HepG2 (cell line): Measurements from ENCODE around the gene MMP28. TPM values are rescaled to one million over a fixed set of nuclear protein-coding genes. Genes with fewer than 3 reads are reported as not detected.

Experiments used
- ATAC-seq: fragments of 200-7000 bp; cut with Tn5 transposase; 3 replicates; pipeline ENCODE4 v1.9.1; 2020; ENCODE audit warnings: mild to moderate bottlenecking, moderate library complexity
- BruUV-seq: library from RNA; stranded (reverse); fragments of 400-500 nt; replicated peaks from 2 replicates; lab custom pipeline; 2021; lab: Mats Ljungman, UMichigan
- CTCF ChIA-PET: fragments of 300-600 bp; formaldehyde crosslinking; extraction: SDS; loops from one replicate; lab custom pipeline; 2021; ENCODE audit warnings: low total read pairs, inconsistent platforms, low intra/inter-chr PET ratio; lab: Yijun Ruan, JAX
- POLR2A ChIA-PET: fragments of 350-600 bp; sonication (Branson Sonifier 250); formaldehyde crosslinking; loops from one replicate; lab custom pipeline; 2020; ENCODE audit warnings: antibody characterized with exemption, inconsistent platforms; lab: Yijun Ruan, JAX
- DNase-seq: peaks from one replicate; pipeline ENCODE4 v3.0.0-alpha.2; 2015; ENCODE audit warnings: low spot score
- FAIRE-seq: peaks from 3 replicates; lab custom pipeline; 2011; peaks lifted over from hg19 to GRCh38; lab: Jason Lieb, UNC
- H2AFZ ChIP-seq: one replicate; pipeline ENCODE4 v1.6.1; 2011; ENCODE audit warnings: low read length, inconsistent platforms
- H3K27ac ChIP-seq: fragments of 300-600 bp; 3 replicates; pipeline ENCODE4 v1.8.0; 2011; ENCODE audit warnings: mixed run types, mild to moderate bottlenecking, mixed read lengths, low read length, inconsistent platforms; ENCODE audit not compliant: insufficient read depth; ENCODE audit errors: extremely low read length
- H3K27me3 ChIP-seq, 2 experiments: fragments of 200-600 bp in 1 of 2; 2 replicates in 1 of 2; 3 replicates in 1 of 2; pipeline versions ENCODE4 v1.6.0 to v1.8.0; 2011; ENCODE audit warnings: low read length in 2 of 2, mild to moderate bottlenecking in 2 of 2, moderate library complexity in 2 of 2, inconsistent platforms in 1 of 2; ENCODE audit not compliant: insufficient read depth in 2 of 2, control insufficient read depth in 1 of 2
- H3K36me3 ChIP-seq, 2 experiments: fragments of 200-600 bp in 1 of 2; replicated peaks in 1 of 2; 2 replicates in 1 of 2; 3 replicates in 1 of 2; pipeline versions ENCODE4 v1.5.1 to v1.8.0; 2011; ENCODE audit warnings: low read length in 2 of 2, inconsistent platforms in 1 of 2; ENCODE audit not compliant: insufficient read depth in 2 of 2, control insufficient read depth in 1 of 2
- H3K4me1 ChIP-seq: 2 replicates; pipeline ENCODE4 v1.5.1; 2012; ENCODE audit warnings: low read length, inconsistent platforms; ENCODE audit not compliant: insufficient read depth
- H3K4me2 ChIP-seq: 2 replicates; pipeline ENCODE4 v1.6.0; 2011; ENCODE audit warnings: low read depth, low read length, inconsistent platforms
- H3K4me3 ChIP-seq, 3 experiments: fragments of 200-600 bp in 1 of 3; sonication (generic), shearing (Covaris generic) in 1 of 3; replicated peaks in 1 of 3; 2 replicates each; pipeline ENCODE4 v1.5.1; 2011 to 2016; ENCODE audit warnings: low read length in 3 of 3, inconsistent platforms in 2 of 3, low read depth in 2 of 3, mild to moderate bottlenecking in 2 of 3, control low read depth in 1 of 3, mixed read lengths in 1 of 3; ENCODE audit not compliant: insufficient read depth in 1 of 3
- H3K79me2 ChIP-seq: one replicate; pipeline ENCODE4 v1.6.1; 2011; ENCODE audit warnings: low read length, inconsistent platforms; ENCODE audit not compliant: insufficient read depth
- H3K9ac ChIP-seq: 2 replicates; pipeline ENCODE4 v1.6.0; 2011; ENCODE audit warnings: mild to moderate bottlenecking, low read depth, low read length, inconsistent platforms; ENCODE audit not compliant: insufficient read depth
- H3K9me3 ChIP-seq: 2 replicates; pipeline ENCODE4 v1.5.1; 2012; ENCODE audit warnings: mild to moderate bottlenecking, low read length
- H4K20me1 ChIP-seq: 2 replicates; pipeline ENCODE4 v1.6.0; 2011; ENCODE audit warnings: inconsistent platforms, mild to moderate bottlenecking, low read length, moderate library complexity; ENCODE audit not compliant: insufficient read depth
- IKZF1 ChIP-seq: fragments of 450-650 bp; IDR thresholded peaks from 2 replicates; pipeline ENCODE4 v1.7.1; 2016
- MXI1 ChIP-seq: IDR thresholded peaks from 3 replicates; pipeline ENCODE4 v1.6.1; 2012; ENCODE audit warnings: low read depth, low read length, inconsistent platforms, borderline replicate concordance
- NFKB2 ChIP-seq: sonication (generic); formaldehyde crosslinking; IDR thresholded peaks from 2 replicates; pipeline ENCODE4 v1.4.0; 2020; ENCODE audit warnings: missing genetic modification reagents, borderline replicate concordance
- SALL1 ChIP-seq: sonication (generic); formaldehyde crosslinking; IDR thresholded peaks from 2 replicates; pipeline ENCODE4 v1.8.0; 2022; ENCODE audit warnings: mild to moderate bottlenecking, missing genetic modification reagents
- SP140L ChIP-seq: sonication (generic); formaldehyde crosslinking; IDR thresholded peaks from 2 replicates; pipeline ENCODE4 v1.4.0; 2020; ENCODE audit warnings: missing genetic modification reagents, borderline replicate concordance
- TARDBP ChIP-seq: sonication (generic); formaldehyde crosslinking; IDR thresholded peaks from 2 replicates; pipeline ENCODE4 v1.8.0; 2022; ENCODE audit warnings: mild to moderate bottlenecking, missing genetic modification reagents
- ZNF10 ChIP-seq: sonication (generic); formaldehyde crosslinking; IDR thresholded peaks from 2 replicates; pipeline ENCODE4 v1.4.0; 2020; ENCODE audit warnings: mild to moderate bottlenecking, low read depth, missing genetic modification reagents, borderline replicate concordance
- ZNF224 ChIP-seq: sonication (generic); formaldehyde crosslinking; IDR thresholded peaks from 2 replicates; pipeline ENCODE4 v1.5.0; 2020; ENCODE audit warnings: mild to moderate bottlenecking, missing genetic modification reagents
- ZNF430 ChIP-seq: sonication (generic); formaldehyde crosslinking; IDR thresholded peaks from 2 replicates; pipeline ENCODE4 v1.9.0; 2021; ENCODE audit warnings: mild to moderate bottlenecking, missing genetic modification reagents
- ZNF792 ChIP-seq: IDR thresholded peaks from 2 replicates; pipeline ENCODE4 v1.6.1; 2016
- WGBS: methylation state at CpG from one replicate; pipeline ENCODE4 v1.1.6; 2017; ENCODE audit warnings: low lambda C conversion rate; 5-methylcytosine and 5-hydroxymethylcytosine counted together
- in situ Hi-C: cut with HindIII; loops from 2 replicates; pipeline ENCODE4 v1.10.0; 2017; ENCODE audit warnings: low pct_unique_long_range_greater_than_20kb; ENCODE audit not compliant: extremely low pct_ligation_motif_present
- intact Hi-C: fragments of 100-400 bp; cut with micrococcal nuclease; formaldehyde crosslinking; loops from one replicate; pipeline ENCODE4 v1.10.0; 2022; ENCODE audit not compliant: unreplicated experiment
- polyA plus RNA-seq, 8 experiments: library from polyadenylated mRNA; depleted of rRNA in 3 of 8; stranded (reverse) in 7 of 8; unstranded in 1 of 8; fragments of >200 nt; fragmentation: Illumina TruSeq in 4 of 8; extraction: Trizol in 4 of 8; gene quantifications; 2 replicates each; pipeline versions ENCODE4 v1.2.1 to v1.2.3, GENCODE V29; 2011 to 2016; ENCODE audit warnings: low read depth in 4 of 8, missing spikeins in 1 of 8, mixed read lengths in 1 of 8; ENCODE audit not compliant: insufficient read depth in 1 of 8
- total RNA-seq, 5 experiments: library from RNA; depleted of rRNA; stranded (reverse); fragments of >200 nt; fragmentation: Illumina TruSeq; extraction: Trizol; gene quantifications; 2 replicates each; pipeline ENCODE4 v1.2.3, GENCODE V29; 2016; ENCODE audit warnings: low read depth in 1 of 5
- TF ChIP-seq, protein P1 (sequence below): sonication (generic); formaldehyde crosslinking; IDR thresholded peaks from 2 replicates; pipeline ENCODE4 v1.9.0; 2022; ENCODE audit warnings: missing genetic modification reagents, mild to moderate bottlenecking, borderline replicate concordance
- TF ChIP-seq, protein P2 (sequence below): sonication (generic); formaldehyde crosslinking; conservative IDR thresholded peaks from 2 replicates; pipeline ENCODE4 v1.4.0; 2020; ENCODE audit warnings: mild to moderate bottlenecking, missing genetic modification reagents, moderate library complexity

Gene MMP28
- total and polyA plus RNA-seq, 2 of the 13 experiments (the other 11 are each of a cell fraction or from before 2014, with no cell fraction given), result not detected

DNA sequence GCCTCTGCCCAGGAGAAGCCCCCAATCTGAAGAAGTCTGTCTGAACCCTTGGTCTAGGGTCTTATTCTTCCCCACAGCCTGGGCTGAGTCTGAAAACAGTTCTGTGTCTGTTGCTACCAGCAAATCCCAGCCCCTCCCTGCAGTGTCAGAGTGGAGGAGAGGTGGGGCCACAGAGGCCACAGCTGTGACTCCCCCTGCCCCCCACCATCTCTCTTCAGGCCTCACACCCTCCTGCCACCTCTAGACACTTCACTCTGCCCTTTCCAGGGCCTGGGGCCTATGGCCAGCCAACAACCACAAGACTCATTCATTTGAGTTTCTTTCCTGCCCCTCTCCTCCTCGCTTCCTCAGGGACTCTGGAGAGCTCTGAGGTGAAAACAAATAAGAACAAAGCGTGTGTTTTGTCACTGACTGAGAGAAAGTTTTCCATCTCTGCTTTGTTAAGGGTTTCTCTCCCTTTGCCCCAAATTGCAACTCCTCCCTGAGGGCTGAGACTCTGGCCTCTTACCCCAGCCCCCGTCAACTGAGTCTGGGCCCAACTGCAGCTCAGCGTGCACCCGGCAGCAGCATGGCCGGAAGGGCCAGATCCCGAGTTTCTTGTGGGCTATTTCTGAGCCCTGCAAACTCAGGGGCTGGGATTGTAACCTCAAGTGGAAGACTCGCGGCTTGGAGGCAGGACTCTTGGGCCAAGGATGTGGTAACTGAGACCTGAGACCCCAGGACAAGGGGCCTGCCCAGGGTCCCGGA lies 21.6 kb downstream of the MMP28 start (continued):
- TF ChIP-seq ZNF10 (no peak), TARDBP (CRISPR knock-in tag) (no peak), ZNF224 (CRISPR knock-in tag) (no peak)
- TF ChIP-seq, protein P1, sequence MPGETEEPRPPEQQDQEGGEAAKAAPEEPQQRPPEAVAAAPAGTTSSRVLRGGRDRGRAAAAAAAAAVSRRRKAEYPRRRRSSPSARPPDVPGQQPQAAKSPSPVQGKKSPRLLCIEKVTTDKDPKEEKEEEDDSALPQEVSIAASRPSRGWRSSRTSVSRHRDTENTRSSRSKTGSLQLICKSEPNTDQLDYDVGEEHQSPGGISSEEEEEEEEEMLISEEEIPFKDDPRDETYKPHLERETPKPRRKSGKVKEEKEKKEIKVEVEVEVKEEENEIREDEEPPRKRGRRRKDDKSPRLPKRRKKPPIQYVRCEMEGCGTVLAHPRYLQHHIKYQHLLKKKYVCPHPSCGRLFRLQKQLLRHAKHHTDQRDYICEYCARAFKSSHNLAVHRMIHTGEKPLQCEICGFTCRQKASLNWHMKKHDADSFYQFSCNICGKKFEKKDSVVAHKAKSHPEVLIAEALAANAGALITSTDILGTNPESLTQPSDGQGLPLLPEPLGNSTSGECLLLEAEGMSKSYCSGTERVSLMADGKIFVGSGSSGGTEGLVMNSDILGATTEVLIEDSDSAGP, result no peak
- TF ChIP-seq, all 625 proteins: peak for 0

DNA sequence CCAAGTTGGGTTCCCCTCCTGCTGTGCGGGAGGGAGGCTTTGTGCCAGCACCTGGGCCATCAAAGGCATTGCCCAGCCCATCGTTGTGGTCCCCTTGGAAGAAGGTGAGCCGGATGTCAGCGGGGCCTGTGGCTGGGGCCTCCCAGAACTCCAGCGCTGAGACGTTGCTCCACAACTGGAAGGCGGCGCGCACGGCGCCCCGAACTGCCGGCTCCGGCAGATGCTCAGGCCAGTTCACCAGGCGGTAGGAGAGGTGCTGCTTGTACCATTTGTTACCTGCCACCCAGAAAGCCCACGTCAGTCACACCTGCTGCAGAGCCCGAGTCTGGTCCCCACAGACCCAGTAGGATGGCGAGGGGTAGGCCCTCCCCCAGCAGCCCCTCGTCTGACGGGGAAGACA lies 22.3 kb downstream of the MMP28 start:
- no peak overlapping the region for H3K9ac ChIP-seq
- 23% methylated on average over 8 of the region's 20 CpGs for WGBS

More for the DNA sequence above, 22.3 kb downstream of the MMP28 start:
- H4K20me1 ChIP-seq, result no peaks in the 10 kb centered on the region
- no peaks in the 10 kb centered on the region for H3K4me1 ChIP-seq
- intact Hi-C loops (no loop called here), in situ Hi-C loops (no loop called here)
- H2AFZ ChIP-seq, result no peak overlapping the region
- H3K36me3 ChIP-seq, result no peaks in the 10 kb centered on the region
- H3K27ac ChIP-seq, result no peak overlapping the region
- no peaks in the 10 kb centered on the region for H3K9me3 ChIP-seq
- no peak overlapping the region for H3K4me3 ChIP-seq
- no peaks in the 10 kb centered on the region for H3K79me2 ChIP-seq
- no peak overlapping the region for H3K4me2 ChIP-seq
- ChIA-PET POLR2A (no interaction called here), CTCF (no interaction called here)
- no TSS peak for BruUV-seq
- ATAC-seq, result no peak
- no peak for TF ChIP-seq MXI1
- TF ChIP-seq SALL1 (CRISPR knock-in tag), result no peak
- no peak for TF ChIP-seq ZNF430 (CRISPR knock-in tag)
- no peak for TF ChIP-seq IKZF1
- TF ChIP-seq SP140L, result no peak
- TF ChIP-seq, protein P2, sequence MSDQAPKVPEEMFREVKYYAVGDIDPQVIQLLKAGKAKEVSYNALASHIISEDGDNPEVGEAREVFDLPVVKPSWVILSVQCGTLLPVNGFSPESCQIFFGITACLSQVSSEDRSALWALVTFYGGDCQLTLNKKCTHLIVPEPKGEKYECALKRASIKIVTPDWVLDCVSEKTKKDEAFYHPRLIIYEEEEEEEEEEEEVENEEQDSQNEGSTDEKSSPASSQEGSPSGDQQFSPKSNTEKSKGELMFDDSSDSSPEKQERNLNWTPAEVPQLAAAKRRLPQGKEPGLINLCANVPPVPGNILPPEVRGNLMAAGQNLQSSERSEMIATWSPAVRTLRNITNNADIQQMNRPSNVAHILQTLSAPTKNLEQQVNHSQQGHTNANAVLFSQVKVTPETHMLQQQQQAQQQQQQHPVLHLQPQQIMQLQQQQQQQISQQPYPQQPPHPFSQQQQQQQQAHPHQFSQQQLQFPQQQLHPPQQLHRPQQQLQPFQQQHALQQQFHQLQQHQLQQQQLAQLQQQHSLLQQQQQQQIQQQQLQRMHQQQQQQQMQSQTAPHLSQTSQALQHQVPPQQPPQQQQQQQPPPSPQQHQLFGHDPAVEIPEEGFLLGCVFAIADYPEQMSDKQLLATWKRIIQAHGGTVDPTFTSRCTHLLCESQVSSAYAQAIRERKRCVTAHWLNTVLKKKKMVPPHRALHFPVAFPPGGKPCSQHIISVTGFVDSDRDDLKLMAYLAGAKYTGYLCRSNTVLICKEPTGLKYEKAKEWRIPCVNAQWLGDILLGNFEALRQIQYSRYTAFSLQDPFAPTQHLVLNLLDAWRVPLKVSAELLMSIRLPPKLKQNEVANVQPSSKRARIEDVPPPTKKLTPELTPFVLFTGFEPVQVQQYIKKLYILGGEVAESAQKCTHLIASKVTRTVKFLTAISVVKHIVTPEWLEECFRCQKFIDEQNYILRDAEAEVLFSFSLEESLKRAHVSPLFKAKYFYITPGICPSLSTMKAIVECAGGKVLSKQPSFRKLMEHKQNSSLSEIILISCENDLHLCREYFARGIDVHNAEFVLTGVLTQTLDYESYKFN (CRISPR knock-in tag), result no peak
- no peak for TF ChIP-seq NFKB2 (CRISPR knock-in tag)
- no peak for TF ChIP-seq ZNF792
- DNase-seq, result no peak
- FAIRE-seq, result no peak
- peaks cover 1 to 49% of the 10 kb centered on the region in 2 experiments; a peak in 3 of 5 replicates for H3K27me3 ChIP-seq
